ENCODE results near the gene AACS. TPM values are rescaled to one million over a fixed set of nuclear protein-coding genes. Genes with fewer than 3 reads are reported as not detected.

AACS gene
- polyA plus RNA-seq, 1 experiment = 27.5 TPM

DNA sequence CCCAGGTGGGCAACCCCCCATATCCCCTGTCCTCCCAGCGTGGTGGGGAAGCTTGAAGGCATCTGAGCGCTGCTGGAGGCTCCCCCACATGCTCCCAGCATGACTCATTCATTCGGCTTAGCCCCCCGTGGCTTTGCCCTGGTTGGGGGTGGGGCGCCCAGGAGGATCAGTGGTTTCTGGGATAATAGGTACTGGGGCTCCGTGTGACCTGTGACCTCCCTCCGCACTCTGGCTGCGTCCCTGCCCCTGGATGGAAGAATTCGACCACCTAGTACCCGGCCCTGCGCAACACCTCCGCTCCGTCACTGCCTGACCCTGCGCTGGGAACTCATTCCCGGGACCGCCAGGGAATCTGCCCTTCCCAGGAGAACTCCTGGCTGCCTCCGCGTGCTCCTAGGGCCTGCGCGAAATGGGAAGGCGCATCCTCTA, 120.1 kb downstream of the AACS start:
- no peak for DNase-seq (ENCODE audit: low read depth)
- ChIA-PET POLR2A (no interaction called here), CTCF (interaction anchor here (1.1 kb wide), 1 partner anchor 23 kb away, joined by 4 read pairs; no protein-coding TSS in a partner anchor)
- no peak overlapping the region for H3K4me3 ChIP-seq (ENCODE audit: low read depth, low read length)
- H3K36me3 ChIP-seq (ENCODE audit: control insufficient read depth, insufficient read depth, low read length) = no peaks in the 10 kb centered on the region
- TF ChIP-seq, protein P1, sequence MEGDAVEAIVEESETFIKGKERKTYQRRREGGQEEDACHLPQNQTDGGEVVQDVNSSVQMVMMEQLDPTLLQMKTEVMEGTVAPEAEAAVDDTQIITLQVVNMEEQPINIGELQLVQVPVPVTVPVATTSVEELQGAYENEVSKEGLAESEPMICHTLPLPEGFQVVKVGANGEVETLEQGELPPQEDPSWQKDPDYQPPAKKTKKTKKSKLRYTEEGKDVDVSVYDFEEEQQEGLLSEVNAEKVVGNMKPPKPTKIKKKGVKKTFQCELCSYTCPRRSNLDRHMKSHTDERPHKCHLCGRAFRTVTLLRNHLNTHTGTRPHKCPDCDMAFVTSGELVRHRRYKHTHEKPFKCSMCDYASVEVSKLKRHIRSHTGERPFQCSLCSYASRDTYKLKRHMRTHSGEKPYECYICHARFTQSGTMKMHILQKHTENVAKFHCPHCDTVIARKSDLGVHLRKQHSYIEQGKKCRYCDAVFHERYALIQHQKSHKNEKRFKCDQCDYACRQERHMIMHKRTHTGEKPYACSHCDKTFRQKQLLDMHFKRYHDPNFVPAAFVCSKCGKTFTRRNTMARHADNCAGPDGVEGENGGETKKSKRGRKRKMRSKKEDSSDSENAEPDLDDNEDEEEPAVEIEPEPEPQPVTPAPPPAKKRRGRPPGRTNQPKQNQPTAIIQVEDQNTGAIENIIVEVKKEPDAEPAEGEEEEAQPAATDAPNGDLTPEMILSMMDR (IDR thresholded peaks at IDR 0.05; ENCODE audit: insufficient read depth, low read depth, low read length) = no peak
- H3K27me3 ChIP-seq (ENCODE audit: control insufficient read depth, insufficient read depth, low read length) = peaks cover 20% of the 10 kb centered on the region

DNA sequence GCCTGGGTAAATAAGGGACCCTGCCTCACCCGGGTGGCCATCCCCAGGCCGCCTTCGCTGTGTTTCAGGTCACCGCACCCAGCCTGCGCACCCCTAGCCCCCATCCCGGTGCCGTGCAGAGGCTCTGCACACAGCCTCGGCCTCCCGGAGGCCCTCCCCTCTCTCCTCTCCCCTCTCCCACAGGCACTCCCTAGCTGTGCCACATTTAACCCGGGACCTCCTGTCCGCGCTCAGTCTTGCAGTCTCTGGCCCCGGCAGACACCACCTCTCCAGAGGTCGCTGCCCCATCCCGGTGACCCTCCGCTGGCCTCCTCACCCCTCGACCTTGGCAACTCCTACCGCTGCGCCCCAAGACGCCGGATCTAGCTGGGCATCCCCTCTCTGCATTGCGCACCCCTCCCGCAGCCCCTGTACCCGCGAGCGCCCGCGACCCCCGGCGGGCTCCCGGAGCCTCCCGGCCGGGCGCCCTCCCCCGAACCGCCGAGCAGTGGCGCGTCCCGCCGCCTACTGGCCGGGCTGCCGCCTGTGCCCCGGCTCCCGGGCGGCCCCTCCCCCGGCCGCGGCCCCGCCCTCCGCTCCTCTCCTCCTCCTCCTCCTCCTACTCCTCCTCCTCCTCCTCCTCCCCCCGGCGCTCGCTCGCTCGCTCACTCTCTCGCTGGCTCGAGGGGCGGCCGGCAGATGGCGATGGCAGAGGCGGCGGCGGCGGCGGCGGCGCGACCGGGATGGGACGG, 120.7 kb downstream of the AACS start, which contains the start of gene TMEM132B:
TMEM132B (plus strand) TSS at position 647 of the 731 bp plus-strand sequence.
- ChIA-PET CTCF (interaction anchor here (0.6 to 1.1 kb wide), 5 partner anchors 23 to 1924 kb away, joined by 3 to 4 read pairs (median 3); no protein-coding TSS in a partner anchor), POLR2A (no interaction called here)
- Histone ChIP-seq H3K27me3 (ENCODE audit: control insufficient read depth, insufficient read depth, low read length) (peaks cover 20% of the 10 kb centered on the region), H3K36me3 (ENCODE audit: control insufficient read depth, insufficient read depth, low read length) (no peaks in the 10 kb centered on the region), H3K4me3 (ENCODE audit: low read depth, low read length) (peak within 1 kb of the TSS; percentile 37)
- no peak for DNase-seq (ENCODE audit: low read depth)
- TF ChIP-seq, protein P1 (IDR thresholded peaks at IDR 0.05; ENCODE audit: insufficient read depth, low read depth, low read length) = no peak

DNA sequence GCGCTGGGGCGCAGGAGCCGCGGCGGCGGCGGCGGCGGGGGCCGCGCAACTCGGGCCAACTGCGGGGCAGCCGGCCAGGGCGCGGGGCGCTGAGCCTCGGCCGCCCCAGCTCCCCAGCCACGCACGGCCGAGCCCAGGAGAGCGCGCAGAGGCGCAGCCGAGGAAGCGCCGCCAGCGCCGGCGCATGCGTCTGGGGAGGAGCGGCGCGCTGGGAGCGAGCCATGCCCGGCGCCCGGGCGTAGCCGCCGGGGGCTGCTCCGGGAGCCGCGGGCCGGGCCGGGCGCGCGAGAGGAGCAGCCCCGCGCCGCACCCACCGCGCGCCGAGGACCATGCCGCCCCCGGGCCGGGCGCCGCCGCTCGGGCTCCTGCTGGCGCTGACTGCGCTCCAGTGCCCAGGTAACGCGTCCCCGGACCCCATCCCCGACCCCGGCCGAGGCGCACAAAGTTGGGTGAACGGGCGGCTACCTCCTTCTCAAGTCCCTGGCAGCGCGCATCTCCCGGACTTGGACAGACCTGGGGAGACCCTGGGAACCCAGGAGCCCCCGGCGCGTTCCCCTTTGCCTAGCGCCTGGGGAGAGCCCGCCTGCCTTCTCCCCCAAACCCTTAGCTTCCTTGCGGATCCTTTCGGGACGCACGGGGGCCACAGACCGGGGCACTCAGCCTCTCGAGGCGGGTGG, 121.4 kb downstream of the AACS start:
- DNase-seq (ENCODE audit: low read depth) = no peak
- peak overlapping the region; percentile 37 for H3K4me3 ChIP-seq (ENCODE audit: low read depth, low read length)
- POLR2A ChIA-PET = no interaction called here

DNA sequence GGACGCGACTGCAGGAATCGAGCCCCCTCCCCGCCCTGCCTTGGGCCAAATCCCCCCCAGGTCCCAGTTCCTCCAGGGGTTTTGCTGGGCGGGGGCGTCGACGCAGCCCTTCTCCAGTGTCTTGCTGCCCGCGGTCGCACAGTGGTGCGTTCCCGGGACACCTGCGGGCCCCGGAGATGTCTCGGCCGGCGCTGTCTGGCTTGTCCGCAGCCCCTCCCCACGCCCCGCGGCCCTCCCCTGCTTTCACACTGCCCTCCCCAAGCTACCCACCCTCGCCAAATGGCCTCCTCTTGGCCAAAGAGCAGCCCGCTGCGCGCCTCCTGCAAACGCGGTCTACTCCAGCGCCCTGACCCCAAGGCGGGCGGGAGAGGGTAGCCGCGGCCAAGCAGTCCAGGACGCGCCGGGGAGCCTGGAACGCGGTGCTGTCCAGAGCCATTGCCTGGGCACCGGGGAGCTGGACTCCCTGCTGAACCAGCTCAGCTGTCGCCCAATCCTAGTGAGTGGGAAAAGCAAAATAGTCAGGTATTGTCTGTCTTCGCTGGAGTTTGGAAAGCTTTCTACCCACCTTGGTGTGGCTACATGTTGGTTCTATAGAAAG, 122.0 kb downstream of the AACS start:
- no peak for DNase-seq (ENCODE audit: low read depth)
- ChIA-PET CTCF (interaction anchor here (0.6 to 0.7 kb wide), 2 partner anchors 41 to 940 kb away, joined by 3 read pairs; no protein-coding TSS in a partner anchor), POLR2A (no interaction called here)
- TF ChIP-seq, protein P1 (IDR thresholded peaks at IDR 0.05; ENCODE audit: insufficient read depth, low read depth, low read length) = no peak
- Histone ChIP-seq H3K36me3 (ENCODE audit: control insufficient read depth, insufficient read depth, low read length) (no peaks in the 10 kb centered on the region), H3K27me3 (ENCODE audit: control insufficient read depth, insufficient read depth, low read length) (peaks cover 20% of the 10 kb centered on the region), H3K4me3 (ENCODE audit: low read depth, low read length) (peak overlapping the region; percentile 37)

More for the DNA sequence above, 121.4 kb downstream of the AACS start:
- Histone ChIP-seq H3K27me3 (ENCODE audit: control insufficient read depth, insufficient read depth, low read length) (peaks cover 20% of the 10 kb centered on the region), H3K36me3 (ENCODE audit: control insufficient read depth, insufficient read depth, low read length) (no peaks in the 10 kb centered on the region)
- TF ChIP-seq, protein P1 (IDR thresholded peaks at IDR 0.05; ENCODE audit: insufficient read depth, low read depth, low read length) = no peak
- CTCF ChIA-PET = interaction anchor here (0.6 to 1.0 kb wide), 4 partner anchors 69 to 1923 kb away, joined by 3 to 4 read pairs (median 3); no protein-coding TSS in a partner anchor

Data from BJ (cell line).